GM13976 (cell line): ENCODE results near the gene TECR.

Source experiments
- DNase-seq: peaks from one replicate; pipeline ENCODE4 v3.0.0; 2012; ENCODE audit warnings: low spot score
- in situ Hi-C: fragments of 300-500 bp; cut with MboI; formaldehyde crosslinking; loops from one replicate; pipeline ENCODE4 v1.12.0; 2022; ENCODE audit warnings: low sequenced_read_pairs, mixed read lengths, inconsistent platforms; ENCODE audit not compliant: unreplicated experiment
- TF ChIP-seq, protein P1 (sequence below): IDR thresholded peaks from 2 replicates; pipeline ENCODE4 v1.5.1; 2012; ENCODE audit warnings: borderline replicate concordance, mild to moderate bottlenecking; ENCODE audit not compliant: insufficient read depth; ENCODE audit errors: extremely low read depth, missing control alignments, control extremely low read depth

TECR gene

DNA sequence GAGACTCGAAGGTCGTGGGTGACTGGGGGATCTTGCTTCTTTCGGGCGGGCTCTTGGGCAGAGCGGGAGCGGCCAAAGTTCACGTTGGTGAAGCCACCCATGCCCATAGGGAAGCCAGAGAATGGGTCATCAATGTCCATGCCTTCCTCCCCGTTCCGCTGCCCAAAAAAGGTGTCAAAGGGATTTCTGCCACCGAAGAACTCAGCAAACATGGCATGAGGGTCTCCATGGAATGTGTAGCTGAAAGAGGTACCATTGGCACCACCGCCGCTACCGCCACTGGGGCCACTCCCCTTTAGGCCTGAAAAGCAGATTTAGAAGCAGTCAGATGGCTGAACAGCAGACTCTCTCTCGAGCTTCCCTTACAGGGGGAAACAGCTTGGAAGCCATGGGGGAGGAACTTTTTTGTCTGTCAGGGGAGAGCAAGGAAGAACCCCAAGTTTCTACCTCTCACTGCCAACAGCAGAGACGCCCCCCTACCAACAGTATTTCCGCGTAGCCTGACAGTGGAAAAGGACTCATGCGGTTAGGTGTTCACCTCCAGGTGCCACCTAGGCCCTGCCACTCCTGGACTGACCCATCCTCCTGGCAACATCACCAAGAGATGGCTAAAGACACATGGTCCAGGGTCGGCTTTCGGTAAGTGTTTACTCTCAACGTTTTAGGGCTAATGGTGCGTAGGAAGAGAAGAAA is 12.5 kb upstream of the TECR start:
- in situ Hi-C loops, result no loop called here
- TF ChIP-seq, protein P1, sequence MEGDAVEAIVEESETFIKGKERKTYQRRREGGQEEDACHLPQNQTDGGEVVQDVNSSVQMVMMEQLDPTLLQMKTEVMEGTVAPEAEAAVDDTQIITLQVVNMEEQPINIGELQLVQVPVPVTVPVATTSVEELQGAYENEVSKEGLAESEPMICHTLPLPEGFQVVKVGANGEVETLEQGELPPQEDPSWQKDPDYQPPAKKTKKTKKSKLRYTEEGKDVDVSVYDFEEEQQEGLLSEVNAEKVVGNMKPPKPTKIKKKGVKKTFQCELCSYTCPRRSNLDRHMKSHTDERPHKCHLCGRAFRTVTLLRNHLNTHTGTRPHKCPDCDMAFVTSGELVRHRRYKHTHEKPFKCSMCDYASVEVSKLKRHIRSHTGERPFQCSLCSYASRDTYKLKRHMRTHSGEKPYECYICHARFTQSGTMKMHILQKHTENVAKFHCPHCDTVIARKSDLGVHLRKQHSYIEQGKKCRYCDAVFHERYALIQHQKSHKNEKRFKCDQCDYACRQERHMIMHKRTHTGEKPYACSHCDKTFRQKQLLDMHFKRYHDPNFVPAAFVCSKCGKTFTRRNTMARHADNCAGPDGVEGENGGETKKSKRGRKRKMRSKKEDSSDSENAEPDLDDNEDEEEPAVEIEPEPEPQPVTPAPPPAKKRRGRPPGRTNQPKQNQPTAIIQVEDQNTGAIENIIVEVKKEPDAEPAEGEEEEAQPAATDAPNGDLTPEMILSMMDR, result no peak
- DNase-seq, result no peak

DNA sequence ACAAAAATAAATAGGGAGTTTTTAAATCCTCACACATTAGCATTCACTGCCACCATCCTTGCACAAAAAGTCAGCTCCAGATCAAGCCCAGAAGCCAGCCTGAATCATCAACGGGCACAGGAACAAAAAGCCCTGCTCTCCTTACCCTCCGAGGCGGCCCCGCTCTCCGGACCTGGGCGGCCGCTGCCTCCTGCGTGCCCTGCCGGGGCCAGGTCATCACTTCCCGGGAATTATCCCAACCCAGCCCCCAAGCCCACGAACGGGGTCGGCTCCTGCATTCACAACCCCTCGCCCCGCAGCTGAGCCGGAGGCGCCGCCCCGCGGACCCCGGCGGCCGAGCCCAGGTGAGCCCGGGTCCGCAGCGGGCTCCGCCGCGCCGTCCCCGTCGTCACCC is 12.0 kb upstream of the TECR start:
- in situ Hi-C loops, result no loop called here
- DNase-seq, result no peak
- TF ChIP-seq, protein P1, result no peak

DNA sequence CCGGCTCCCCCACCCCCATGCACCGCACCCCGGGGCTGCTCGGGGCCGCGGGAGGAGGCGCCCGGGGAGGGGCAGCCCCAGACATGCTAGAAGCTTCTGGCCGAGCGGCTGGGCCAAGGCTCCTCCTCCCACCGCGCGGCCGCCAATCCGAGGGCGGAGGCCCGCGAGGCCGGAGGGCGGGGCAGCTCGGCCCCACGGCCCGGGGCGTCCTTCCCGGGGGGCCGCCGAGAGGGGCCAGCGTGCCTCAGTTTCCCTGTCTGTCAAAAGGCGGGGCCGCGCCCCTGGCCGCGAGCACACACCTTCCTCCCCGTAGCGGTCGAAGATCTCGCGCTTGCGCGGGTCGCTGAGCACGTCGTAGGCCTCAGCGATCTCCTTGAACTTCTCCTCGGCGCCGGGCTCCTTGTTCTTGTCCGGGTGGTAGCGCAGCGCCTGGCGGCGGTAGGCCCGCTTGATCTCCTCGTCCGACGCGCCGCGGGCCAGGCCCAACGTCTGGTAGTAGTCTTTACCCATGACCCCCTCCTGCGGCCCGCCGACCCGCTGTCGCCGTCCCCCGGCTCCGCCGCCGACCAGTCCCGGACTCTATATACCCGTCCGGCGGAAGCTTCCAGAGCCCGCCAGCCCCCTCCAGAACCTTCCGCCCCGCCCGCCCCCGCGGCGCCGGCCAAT is 11.4 kb upstream of the TECR start, which contains the start of gene DNAJB1:
Gene DNAJB1, minus strand, starts transcription at position 558 of the 666 bp plus-strand sequence. Its CDS starts 48 bp downstream, at position 510.
- TF ChIP-seq, protein P1, result no peak
- DNase-seq, result peak; percentile 94
- in situ Hi-C loops, result no loop called here

DNA sequence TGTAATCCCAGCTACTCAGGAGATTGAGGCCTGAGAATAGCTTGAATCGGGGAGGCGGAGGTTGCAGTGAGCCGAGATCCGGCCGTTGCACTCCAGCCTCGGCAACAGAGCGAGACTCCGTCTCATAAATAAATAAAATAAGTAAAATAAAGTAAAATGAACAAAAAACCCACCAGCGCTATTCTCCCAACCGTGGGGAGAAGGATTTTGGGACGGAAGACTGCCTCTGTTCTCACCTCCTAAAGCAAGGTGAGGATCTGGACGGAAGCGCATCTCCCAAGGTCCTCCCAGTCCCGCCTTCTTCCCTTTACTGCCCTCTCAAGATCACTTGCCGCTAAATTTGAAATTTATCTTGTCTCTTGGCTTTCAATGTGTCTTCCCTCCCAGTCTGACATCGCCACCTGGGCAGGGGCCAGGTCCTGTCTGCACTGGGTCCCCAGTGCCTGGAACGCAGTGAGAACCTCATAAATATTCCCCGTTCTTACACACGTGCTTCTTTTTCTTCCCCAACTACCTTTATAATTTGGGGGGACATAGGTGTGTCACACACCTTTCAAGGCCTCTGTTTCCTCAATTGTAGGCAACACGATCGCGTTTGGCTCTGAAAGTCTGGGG is 10.0 kb upstream of the TECR start:
- in situ Hi-C loops, result no loop called here
- DNase-seq, result no peak
- TF ChIP-seq, protein P1, result no peak

DNA sequence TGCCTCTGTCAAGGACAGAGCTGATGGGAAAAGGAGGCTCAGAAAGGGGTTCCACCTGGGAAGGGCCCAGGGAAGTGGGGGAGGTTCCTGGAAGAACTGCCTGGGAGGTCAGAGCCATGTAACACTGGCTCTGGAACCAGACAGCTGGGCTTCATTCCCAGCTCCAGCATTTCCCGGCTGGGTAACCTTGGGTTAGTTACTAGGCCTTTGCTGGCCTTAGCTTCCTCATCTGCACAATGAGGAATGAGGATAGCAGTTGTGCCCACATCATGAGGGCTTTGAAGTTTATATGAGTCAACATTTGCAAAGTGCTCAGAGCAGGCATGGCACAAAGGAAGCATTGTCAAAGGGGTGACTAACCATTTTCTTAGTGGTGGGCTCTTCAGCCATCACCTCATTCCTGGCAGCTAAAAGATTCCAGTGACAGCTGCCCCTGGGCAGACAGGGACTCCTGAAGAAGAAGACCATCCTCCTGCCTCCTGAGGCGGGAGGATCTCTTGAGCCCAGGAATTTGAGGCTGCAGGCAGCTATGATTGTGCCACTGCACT is 9.5 kb upstream of the TECR start:
- TF ChIP-seq, protein P1, result no peak
- DNase-seq, result no peak
- in situ Hi-C loops, result no loop called here

DNA sequence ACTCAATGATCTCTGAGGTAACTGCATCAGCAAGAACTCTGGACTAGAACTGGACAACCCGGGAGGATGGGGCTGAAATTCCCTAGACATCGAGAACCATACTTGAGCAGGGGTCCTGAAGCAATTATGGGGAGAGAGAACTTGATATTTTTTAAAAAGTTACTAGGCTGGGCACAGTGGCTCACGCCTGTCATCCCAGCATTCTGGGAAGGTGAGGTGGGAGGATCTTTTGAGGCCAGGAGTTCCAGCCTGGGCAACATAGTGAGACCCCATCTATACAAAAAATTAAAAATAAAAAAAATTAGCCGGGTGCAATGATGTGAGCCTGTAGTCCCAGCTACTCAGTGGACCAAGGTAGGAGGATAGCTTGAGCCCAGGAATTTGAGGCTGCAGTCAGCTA is 8.9 kb upstream of the TECR start:
- no peak for DNase-seq
- in situ Hi-C loops, result no loop called here
- TF ChIP-seq, protein P1, result no peak
